DMS 273 treated with DMSO at 0.1 percent for 48 hours (cell line): ENCODE measurements around the gene CUX1.

Source experiments
- DNase-seq: peaks from one replicate; lab custom pipeline; 2025; lab: John Stamatoyannopoulos, UW

CUX1 gene

DNA sequence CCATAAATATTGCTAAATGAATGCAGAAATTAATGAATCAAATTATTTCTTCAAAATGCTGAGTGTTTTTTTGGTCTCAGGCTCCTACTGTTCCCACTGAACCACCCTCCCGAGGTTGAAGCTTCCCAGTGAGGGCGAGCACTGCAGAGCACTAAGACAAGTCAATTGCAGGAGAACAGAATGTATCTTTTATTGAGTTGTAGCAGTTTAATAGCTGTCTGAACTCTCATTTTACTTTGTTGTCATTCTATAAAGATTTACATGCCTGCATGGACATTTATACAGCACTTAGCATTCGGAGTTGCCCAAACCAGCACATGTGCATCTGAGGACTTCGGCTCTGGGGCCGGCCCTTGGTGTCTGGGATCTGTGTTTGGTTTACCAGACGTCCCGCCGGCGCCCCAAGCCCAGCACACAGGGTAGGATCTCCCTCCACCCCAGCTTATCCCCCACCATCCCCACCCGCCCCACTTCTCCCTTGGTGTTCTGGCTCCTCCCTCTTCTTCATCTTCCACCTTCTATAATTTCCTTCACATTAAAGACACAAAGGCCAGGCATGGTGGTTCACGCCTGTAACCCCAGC lies 258.2 kb downstream of the CUX1 start:
- DNase-seq: no peak

DNA sequence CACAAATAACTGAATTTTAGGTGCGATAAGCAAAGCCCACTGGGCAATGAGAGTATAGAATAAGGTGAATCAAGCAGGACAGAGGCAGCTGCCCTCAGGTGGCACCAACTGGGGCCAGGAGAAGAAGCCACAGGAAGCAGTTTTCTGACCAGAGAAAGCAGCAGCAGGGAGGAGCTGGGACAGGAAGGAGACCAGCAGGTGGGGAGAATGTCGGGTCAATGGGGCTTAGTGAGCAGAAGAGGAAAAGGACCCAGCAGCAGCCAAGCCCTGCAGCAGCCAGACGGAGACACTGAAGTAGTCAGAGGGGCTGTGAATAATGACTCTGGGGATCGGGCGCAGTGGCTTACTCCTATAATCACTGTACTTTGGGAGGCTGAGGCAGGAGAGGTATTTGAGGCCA lies 259.7 kb downstream of the CUX1 start:
- DNase-seq: no peak

DNA sequence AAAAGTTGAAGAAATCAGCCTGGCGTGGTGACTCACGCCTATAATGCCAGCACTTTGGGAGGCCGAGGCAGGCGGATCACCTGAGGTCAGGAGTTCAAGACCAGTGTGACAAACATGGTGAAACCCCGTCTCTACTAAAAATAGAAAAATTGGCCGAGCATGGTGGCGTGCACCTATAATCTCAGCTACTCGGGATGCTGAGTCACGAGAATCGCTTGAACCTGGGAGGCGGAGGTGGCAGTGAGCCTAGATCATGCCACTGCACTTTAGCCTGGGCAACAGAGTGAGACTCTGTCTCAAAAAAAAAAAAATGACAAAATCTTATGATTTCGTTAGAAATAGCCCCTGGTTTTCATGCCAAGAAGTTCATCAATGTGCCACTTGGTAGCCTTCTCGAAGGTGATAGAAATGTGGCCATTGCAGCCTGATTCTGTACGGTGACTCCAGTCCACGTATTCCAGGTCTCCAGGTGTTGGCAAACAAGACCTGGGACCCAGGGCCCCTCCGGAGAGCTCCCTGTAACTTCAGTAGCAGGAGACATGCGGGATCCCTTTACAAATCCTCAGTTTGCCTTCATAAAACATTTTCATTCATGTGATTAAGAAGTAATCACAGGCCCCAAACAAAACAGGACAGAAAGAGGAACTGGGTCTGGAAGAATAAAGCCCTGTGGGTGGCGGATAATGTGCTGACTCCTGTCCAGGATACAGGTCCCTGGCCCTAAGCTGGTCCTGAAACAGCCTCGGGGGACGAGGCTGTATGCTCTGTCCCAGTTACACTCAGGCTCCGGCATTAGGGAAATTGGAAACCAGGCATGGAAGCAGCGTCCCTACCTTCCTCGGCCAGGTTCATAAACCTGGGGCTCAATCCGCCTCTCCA lies 262.0 kb downstream of the CUX1 start:
- DNase-seq: no peak

DNA sequence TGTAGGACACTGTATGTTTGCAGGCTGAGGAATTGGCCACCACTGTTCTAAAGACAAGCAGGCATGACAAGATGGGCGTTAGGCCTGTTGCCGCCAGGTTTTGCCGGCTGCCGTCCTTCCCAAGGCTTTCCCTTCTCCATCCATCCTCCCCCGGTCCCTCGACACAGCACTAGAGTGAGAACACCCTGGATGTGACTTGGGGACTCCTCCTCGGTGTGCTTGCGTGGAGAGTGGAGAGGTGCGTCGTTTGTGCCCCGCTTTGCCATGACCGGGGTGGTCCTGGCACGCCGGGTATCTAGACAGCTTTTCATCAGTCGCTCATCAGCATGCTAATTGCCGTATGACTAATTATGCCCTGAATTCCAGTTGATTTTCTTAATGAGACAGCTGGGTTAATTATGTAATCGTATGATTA lies 262.6 kb downstream of the CUX1 start:
- DNase-seq: no peak

DNA sequence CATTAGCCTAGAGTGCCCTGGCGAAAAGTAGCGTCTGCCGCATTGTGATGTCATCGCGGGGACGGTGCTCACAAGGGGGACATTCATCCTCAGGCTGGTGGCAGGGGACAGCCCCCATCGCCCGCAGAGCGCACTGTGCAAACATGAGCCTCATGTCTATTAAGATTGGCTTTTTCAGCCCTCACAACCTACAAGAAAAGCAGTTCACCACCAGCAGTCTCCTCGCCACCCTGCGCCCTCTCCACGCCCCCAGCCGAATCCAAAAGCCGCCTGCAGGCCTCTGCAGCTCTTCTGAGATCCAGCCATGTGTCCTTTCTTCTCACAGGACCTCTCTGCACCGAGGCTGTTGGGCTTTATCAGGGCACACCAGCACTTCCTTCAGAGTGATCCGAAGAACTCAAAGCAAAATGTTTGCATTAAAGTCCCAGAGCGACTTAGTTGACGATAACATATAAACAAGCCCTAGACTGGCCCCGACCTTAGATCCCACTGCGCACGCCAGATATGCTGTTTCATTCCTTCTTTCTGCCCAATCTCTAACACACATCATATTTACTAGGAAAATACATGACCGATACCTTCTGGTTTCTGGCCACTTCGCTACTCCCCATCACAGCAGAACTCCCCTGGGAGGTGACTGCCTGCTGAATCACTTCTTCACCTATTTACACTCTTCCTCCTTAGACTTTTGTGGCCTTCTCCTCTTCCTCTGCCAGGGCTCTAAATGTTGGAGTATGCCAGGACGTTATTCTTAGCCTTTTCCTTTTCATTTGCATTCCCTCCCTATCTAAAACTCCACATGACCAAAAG lies 263.2 kb downstream of the CUX1 start:
- no peak for DNase-seq

DNA sequence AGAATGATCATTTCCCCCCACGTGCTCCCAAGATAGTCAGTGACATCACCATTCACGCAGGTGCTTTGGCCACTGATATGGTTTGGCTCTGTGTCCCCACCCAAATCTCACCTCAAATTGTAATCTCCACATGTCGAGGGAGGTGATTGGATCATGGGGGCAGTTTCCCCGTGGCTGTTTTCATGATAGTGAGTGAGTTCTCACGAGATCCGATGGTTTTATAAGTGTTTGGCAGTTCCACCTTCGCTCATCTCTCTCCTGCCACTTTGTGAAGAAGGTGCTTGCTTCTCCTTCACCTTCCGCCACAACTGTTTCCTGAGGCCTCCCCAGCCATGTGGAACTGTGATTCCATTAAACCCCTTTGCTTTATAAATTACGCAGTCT lies 263.8 kb downstream of the CUX1 start:
- DNase-seq: no peak

DNA sequence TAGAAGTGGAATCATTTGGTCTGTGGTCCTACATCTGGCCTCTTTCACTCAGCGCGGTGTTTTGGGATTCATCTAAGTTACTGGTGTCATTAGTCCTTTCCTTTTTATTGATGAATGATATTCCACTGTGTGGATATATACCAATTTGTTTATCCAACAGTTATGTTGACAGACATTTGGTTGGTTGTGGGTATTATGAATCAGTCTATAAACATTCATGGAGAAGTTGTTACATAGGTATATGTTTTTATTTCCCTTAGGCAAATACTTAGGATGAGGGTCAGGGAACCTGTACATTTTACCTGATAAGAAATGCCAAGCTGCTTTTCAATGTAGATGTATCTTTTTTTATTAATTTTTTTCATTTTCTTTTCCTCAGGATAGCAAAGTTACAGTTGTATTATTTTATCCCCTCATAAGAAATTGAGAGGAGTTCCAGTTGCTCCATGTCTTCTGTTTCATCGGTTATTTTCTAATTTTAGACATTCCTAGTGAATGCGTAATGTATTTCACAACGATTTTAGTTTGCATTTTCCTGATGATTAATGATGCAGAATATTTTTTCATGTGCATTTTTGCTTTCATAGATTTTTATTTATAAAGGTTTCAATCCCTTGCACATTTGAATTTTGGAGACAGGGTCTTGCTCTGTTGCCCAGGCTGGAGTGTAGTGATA lies 265.4 kb downstream of the CUX1 start:
- no peak for DNase-seq

DNA sequence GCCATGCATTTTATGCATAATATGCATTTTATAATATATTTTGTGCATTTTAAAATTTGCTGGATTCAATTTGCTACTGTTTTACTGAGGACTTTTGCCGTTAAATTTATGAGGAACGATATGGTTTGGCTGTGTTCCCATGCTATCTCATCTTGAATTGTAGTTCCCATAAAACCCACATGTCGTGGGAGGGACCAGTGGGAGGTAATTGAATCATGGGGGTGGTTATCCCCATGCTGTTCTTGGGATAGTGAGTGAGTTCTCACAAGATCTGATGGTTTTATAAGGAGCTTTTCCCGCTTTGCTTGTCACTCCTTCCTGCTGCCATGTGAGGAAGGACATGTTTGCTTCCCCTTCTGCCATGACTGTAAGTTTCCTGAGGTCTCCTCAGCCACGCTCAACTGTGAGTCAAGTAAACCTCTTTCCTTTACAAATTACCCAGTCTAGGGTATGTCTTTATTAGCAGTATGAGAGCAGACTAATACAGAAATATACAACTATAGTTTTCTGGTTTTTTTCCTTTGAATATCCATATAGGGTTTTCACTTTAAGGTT lies 267.9 kb downstream of the CUX1 start:
- no peak for DNase-seq

DNA sequence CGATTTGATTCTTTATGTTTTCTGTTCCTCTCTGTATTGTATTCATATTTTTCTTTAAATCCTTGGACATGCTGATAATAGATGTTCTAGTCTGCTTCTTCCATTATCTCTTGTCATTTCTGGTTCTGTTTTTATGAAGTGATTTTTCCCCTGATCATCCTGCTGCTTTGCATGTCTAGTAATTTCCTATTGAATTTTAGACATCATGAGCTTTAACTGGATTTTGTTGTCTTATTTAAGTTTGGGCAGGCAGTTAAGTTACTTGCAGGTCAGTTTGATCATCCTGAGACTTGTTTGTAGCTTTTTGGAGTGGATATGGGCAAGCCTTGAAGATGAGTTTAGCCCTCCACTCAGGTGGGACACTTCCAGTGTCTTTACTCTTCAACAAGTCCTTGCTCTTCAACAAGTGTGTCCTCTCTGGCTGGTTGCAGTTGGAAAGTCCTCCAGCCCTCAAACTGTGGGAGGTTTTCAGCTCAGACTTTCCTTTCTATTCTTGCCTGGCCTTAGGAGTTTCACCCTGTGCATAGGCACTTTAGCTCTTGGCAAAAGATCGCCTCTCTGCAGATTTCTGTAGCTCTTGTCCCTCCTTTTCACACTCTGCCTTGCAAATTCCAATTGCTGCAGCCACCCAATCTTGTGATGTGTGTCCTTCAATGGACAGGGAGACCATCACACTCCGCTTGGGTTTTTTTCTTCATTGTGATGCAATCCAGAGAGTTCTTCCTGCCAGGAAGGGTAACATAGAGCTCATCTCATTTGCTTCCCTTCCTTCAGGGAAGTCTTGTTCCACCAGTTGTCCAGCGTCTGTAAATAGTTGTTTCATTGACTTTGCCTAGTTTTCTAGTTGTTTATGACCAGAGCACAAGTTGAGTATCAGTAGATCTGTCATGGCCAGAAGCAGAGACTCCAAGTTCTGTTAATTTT lies 272.0 kb downstream of the CUX1 start:
- DNase-seq: no peak

DNA sequence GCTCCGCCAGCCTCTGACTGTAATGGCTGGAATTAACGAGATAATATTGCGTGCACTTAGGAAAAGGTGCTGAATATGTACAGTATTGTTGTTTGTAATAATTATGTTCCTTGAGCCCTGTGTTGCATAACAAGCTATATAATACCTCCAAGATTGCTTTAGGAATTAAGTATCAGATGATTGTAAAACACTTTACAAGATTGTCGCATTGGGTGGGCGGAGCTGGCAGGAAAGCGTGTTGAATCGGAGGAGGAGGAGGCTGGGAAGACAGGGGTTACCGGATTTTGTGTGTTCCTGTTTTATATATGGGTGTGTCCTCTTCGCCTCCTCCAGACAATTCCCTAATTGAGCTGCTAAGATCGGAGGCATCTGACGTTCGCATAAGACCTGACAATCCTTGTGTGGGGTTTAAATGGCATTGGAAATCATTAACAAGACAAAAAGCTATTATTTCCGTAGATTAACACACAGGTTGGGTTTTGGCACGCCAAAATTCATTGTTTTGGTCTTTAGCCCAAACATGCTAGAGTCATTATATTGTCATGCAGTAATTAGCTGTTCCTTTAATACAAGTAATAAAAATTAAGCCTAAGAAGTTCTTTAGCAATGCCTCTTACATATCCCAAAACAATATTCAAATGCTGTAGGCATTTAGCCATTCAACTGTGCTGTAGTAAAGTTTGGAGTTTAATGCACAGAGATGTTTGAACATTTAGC lies 276.3 kb downstream of the CUX1 start:
- DNase-seq: no peak

DNA sequence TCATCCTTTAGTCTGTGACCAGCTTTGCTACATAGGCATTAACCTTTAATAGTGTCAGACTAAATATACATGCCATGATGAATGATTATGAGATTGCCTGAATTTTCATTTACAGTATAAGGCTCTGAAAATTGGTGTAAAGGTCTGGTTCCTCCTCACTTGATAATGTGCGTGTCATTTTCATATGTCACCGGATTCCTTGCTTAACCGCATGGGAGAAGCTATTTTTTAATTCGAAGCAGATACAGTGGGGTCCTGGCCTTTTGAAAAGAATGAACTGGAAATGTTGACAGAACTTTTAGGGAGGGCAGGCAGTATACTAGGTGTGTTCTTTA lies 276.9 kb downstream of the CUX1 start:
- DNase-seq: no peak

DNA sequence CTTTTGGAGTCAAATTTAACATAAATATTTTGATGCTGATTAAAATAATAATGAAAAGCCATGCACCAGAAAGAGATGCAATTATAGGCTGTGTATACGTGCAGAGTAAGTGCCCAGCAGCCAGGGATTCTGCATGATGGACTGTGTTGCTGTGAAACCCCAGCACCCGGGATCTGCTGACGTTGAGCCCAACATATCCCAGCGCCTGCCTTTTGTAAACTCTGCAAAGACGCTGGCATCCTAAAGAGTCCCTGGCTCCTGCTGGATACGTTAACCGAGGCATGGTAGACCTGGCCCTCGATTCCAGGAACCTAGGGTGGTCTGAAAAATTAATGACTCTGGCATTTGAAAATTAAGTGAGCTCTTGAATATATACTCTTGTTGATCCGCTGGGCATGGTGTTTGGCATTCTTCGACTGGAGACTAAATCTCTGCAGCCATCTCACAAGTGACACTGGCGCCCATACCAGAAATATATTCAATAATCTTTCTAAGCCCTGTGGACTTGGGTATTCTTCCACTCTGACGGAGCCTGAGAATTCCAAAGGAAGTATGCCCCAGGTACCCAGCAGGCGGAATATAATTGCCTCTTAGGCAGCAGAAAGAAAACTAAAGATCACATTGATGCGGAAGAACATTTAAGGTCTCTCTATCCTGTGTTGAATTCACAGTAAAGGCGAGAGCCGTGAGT lies 278.0 kb downstream of the CUX1 start:
- no peak for DNase-seq

DNA sequence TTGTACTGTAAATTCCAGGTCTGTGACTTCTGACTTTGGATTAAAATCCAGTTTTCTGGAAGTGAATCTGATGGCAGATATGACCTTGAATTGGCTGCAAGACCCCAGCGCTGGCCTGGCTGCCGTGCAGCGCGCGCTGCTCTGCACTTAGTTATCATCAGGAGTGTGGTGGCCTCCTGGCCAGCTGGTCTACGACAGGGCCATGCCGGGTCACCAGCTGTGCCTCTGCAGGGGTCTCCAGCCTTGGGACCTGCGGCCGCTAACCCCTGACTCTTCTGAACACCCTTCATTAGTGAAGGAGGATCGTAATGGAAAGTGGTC lies 278.5 kb downstream of the CUX1 start:
- DNase-seq: no peak

DNA sequence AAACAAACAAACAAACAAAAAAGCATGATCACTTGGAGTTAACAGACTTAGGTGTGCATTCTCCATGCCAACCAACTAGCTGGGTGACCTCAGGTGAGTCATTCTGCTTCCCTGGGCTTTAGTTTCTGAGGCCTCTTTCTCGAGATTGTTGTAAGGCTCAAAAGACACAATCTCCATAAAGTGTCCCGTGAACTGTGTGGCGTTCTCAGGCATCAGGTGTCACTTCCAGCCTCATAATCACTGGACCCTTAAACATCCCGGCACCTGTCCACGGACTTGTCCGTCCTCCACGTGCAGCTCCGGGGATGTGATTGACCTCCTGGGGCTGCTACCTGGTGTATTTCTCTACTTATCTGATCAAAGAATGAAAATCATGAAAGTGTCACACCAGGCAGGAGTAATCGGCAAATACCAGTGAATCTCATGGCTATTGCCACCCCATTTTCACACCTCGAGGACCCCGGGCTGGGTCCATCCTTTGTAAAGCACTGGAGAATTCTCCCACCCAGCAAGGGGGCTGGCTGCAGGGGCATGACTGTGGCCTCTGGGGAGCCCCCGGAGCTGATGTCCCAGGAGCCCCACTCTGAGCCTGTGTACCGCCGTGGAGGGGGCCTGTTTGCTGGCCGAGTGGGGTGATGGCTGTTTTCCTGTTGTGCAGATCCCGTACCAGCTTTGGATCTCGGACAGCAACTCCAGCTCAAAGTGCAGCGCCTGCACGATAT lies 279.4 kb downstream of the CUX1 start:
- no peak for DNase-seq

DNA sequence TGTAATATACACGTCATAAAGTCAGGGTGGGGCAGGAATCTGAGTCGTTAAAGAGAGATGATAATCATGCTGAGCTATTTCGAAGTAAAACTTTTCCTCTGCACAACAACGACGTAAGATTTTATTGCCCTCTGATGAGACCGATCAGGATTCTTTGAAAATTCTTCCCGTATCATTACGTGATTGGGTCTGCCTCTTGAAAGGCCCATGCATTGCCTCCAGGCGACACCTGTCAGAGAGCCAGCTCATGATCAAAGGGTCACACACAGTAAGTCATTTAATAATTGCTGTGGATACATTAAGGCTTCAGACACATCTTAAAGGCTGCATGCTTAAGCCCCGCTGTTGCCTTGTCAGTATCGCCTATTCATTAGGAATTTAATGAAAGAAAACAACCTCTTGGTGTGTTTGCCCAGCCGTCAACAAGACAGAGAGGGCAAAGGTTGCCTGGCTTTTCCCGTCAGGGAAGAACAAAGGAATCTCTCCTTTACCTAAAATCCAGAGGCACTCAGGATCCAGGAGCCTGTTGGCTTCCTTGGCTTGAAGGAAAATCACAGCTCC lies 280.3 kb downstream of the CUX1 start:
- no peak for DNase-seq

DNA sequence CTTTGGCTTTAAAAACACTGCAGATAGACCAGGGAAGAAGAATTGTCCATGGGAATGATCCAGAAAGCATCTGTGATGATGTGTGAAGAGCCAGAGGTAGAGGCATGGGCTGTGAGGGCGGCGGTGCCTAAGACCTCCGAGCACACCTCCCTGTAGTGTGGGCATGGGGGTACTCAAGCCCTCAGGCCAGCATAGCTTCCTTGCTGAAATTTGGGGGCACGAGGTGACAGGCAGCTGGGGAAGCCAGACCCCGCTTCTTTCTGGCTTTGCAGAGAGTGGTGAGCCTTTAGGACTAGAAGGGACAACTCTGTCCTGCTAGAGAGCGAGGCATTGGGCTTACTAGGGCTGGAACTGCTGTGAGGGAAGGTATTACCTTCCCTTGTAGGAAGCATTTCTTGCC lies 281.6 kb downstream of the CUX1 start:
- no peak for DNase-seq

DNA sequence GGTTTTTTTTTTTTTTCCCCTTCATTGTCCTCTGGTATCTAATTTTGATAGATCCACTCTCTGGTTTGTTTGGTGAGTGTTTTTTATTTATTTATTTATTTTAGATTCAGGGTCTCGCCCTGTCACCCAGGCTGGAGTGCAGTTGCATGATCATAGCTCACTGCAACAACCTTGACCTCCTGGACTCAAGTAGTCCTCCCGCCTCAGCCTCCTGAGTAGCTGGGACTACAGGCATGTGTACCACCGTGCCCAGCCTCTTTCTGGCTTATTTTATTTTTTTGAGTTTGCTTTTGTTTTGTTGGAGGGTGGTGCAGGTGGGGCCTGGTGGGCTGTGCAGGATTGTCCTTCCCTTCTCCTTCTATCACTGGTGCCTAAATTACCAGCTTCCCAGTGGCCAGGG lies 282.0 kb downstream of the CUX1 start:
- DNase-seq: no peak

DNA sequence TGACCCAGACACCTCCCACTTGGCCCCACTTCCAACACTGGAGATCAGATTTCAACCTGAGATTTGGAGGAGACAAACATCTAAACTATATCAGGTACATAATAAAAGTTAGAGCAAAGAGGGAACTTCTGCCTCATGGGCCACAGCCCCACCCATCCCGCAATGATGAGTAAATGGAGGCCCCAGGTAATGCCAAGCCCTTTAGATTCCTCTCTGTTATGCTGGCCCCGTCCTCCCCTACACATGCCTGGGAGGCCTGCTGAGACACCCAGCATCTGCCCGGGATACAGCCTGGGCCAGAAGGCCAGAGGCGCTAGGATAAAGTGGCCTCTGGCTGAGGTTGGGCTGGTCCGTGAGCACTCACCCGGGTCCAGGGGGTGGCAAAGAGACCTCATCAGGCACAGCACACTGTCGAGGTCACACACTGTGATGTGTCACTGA lies 283.7 kb downstream of the CUX1 start:
- no peak for DNase-seq

DNA sequence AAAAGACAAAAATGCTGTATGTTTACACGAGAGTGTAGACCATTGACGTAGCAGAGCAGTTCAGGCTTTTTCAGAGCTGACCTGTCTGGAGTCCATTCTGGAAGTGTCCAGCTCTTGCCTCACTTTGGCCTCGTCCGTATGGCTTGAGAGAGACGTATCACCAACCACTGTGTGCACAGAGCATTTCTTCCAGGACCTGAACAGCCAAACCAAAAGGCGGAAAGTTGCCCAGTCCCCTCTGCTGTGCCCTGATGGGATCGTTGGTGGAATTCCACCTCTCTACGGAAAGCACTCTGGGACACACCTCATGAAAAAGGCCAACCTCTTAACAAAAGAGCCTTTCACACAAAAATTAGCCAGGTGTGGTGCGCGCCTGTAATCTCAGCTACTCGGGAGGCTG lies 284.5 kb downstream of the CUX1 start:
- DNase-seq: no peak
